SK-N-SH (cell line): Measurements from ENCODE around the gene SPATA3.

ENCODE experiments used
- CTCF ChIP-seq: fragments of 200-600 bp; sonication (generic); IDR thresholded peaks from 2 replicates; pipeline ENCODE4 v1.6.1; 2017; ENCODE audit warnings: antibody characterized with exemption, mild to moderate bottlenecking, moderate library complexity
- EP300 ChIP-seq, 2 experiments: IDR thresholded peaks; 2 replicates each; pipeline versions ENCODE4 v1.4.0 to v1.6.1; 2012; ENCODE audit warnings: borderline replicate concordance in 1 of 2, low read depth in 1 of 2, low read length in 1 of 2
- EZH2phosphoT487 ChIP-seq: fragments of 200-600 bp; sonication (generic); IDR thresholded peaks from 2 replicates; pipeline ENCODE4 v1.6.1; 2017; ENCODE audit warnings: low read depth, mixed run types, mild to moderate bottlenecking, antibody characterized with exemption, moderate library complexity, borderline replicate concordance
- MXI1 ChIP-seq: IDR thresholded peaks from 2 replicates; pipeline ENCODE4 v1.6.1; 2012; ENCODE audit warnings: mild to moderate bottlenecking, low read depth, low read length, improper control_type of control experiment
- POLR2AphosphoS5 ChIP-seq: IDR thresholded peaks from 2 replicates; pipeline ENCODE4 v1.6.1; 2012; ENCODE audit warnings: low read depth, low read length
- RAD21 ChIP-seq: IDR thresholded peaks from 2 replicates; pipeline ENCODE4 v1.6.1; 2012; ENCODE audit warnings: mild to moderate bottlenecking, low read length
- REST ChIP-seq: IDR thresholded peaks from 2 replicates; pipeline ENCODE4 v1.6.1; 2012; ENCODE audit warnings: mild to moderate bottlenecking, low read depth, low read length, moderate library complexity
- TEAD4 ChIP-seq: IDR thresholded peaks from 2 replicates; pipeline ENCODE4 v1.4.0; 2012; ENCODE audit warnings: mild to moderate bottlenecking, borderline replicate concordance; ENCODE audit not compliant: insufficient read depth
- USF2 ChIP-seq: fragments of 150-350 bp; IDR thresholded peaks from 2 replicates; pipeline ENCODE4 v1.6.1; 2017; ENCODE audit warnings: antibody characterized with exemption, low read length, low read depth, borderline replicate concordance
- YY1 ChIP-seq: IDR thresholded peaks from 2 replicates; pipeline ENCODE4 v1.4.0; 2012; ENCODE audit warnings: low read depth, mild to moderate bottlenecking

GRCh38 chr2:230974096-230974913 is 21.6 kb upstream of the SPATA3 start:
- TF ChIP-seq MXI1 (no peak), CTCF (no peak), RAD21 (no peak), POLR2AphosphoS5 (no peak), EZH2phosphoT487 (no peak), USF2 (no peak), EP300 (IDR thresholded peaks at IDR 0.05; ENCODE audit: borderline replicate concordance in 1 of 2, low read depth in 1 of 2, low read length in 1 of 2) (no peak), YY1 (no peak), REST (no peak), TEAD4 (no peak)
